ENCODE results near the gene PPP2R5C. TPM values are rescaled to one million over a fixed set of nuclear protein-coding genes. Genes with fewer than 3 reads are reported as not detected.

PPP2R5C gene
- total RNA-seq, 4 donors from 2014 or later = 66.2 to 211 (median 116) TPM

- Histone ChIP-seq H3K4me1 (peaks cover 5 to 54% (median 13%) of the 10 kb centered on the region in 4 donors), H3K36me3 (no peaks in the 10 kb centered on the region), H3K4me3 (no peak overlapping the region), H3K9me3 (no peaks in the 10 kb centered on the region), H3K27me3 (no peaks in the 10 kb centered on the region), H3K27ac (peak overlapping the region; percentile 80 to 93 (median 88))
- peak in 1 of 3 donors; percentile 52 for TF ChIP-seq POLR2AphosphoS5 (IDR thresholded peaks at IDR 0.05)
- TF ChIP-seq POLR2A (IDR thresholded peaks at IDR 0.05) = peak; percentile 44
- no peak for TF ChIP-seq EP300 (IDR thresholded peaks at IDR 0.05; ENCODE audit: low read depth)
- no peak for TF ChIP-seq CTCF (IDR thresholded peaks at IDR 0.05)
- intact Hi-C loops (cut with DNase I; ENCODE audit: low total_unique reads) = no loop called here
- 83 to 88% methylated on average over 7 to 11 of the region's 11 CpGs for WGBS, 2 donors (ENCODE audit: low coverage in 1 of 2)
- no peak for DNase-seq
- in situ Hi-C loops (cut with MboI; ENCODE audit: low pct_ligation_motif_present in 1 of 4, low pct_unique_long_range_greater_than_20kb in 1 of 4, low sequenced_read_pairs in 3 of 4) = no loop called here
Observed at GRCh38 chr14:101821528-101821927, 60.0 kb downstream of the PPP2R5C start.

GRCh38 chr14:101823066-101823465, 61.6 kb downstream of the PPP2R5C start:
- H3K36me3 ChIP-seq = no peaks in the 10 kb centered on the region
- intact Hi-C loops (cut with DNase I; ENCODE audit: low total_unique reads) (no loop called here), in situ Hi-C loops (cut with MboI; ENCODE audit: low pct_ligation_motif_present in 1 of 4, low pct_unique_long_range_greater_than_20kb in 1 of 4, low sequenced_read_pairs in 3 of 4) (no loop called here)
- peak overlapping the region in 3 of 4 donors; percentile 3 to 30 (median 12) for H3K4me3 ChIP-seq
- TF ChIP-seq EP300 (IDR thresholded peaks at IDR 0.05; ENCODE audit: low read depth) (no peak), POLR2A (IDR thresholded peaks at IDR 0.05) (no peak)
- 35 to 45% methylated on average over 9 of the region's 9 CpGs for WGBS, 2 donors (ENCODE audit: low coverage in 1 of 2)
- DNase-seq = no peak
- no peaks in the 10 kb centered on the region for H3K27me3 ChIP-seq
- no peaks in the 10 kb centered on the region for H3K9me3 ChIP-seq
- peaks cover 5 to 57% (median 15%) of the 10 kb centered on the region in 4 donors for H3K4me1 ChIP-seq
- H3K27ac ChIP-seq = peak overlapping the region; percentile 80 to 93 (median 88)

- peak; percentile 60 for DNase-seq
- in situ Hi-C loops (cut with MboI; ENCODE audit: low pct_ligation_motif_present in 1 of 4, low pct_unique_long_range_greater_than_20kb in 1 of 4, low sequenced_read_pairs in 3 of 4) (no loop called here), intact Hi-C loops (cut with DNase I; ENCODE audit: low total_unique reads) (no loop called here)
- no peak for TF ChIP-seq CTCF (IDR thresholded peaks at IDR 0.05)
- peak; percentile 59 for TF ChIP-seq POLR2A (IDR thresholded peaks at IDR 0.05)
- peak; percentile 54 to 77 (median 77) for TF ChIP-seq POLR2AphosphoS5 (IDR thresholded peaks at IDR 0.05)
- no peak for TF ChIP-seq EP300 (IDR thresholded peaks at IDR 0.05; ENCODE audit: low read depth)
- Histone ChIP-seq H3K9me3 (no peaks in the 10 kb centered on the region), H3K27me3 (no peaks in the 10 kb centered on the region), H3K4me1 (peaks cover 5 to 63% (median 15%) of the 10 kb centered on the region in 4 donors), H3K4me3 (peak overlapping the region in 3 of 4 donors; percentile 3 to 30 (median 12)), H3K36me3 (no peaks in the 10 kb centered on the region), H3K27ac (peak overlapping the region; percentile 80 to 93 (median 88))
- WGBS, 2 donors (ENCODE audit: low coverage in 1 of 2) = 34 to 42% methylated on average over 7 to 12 of the region's 12 CpGs
Observed at GRCh38 chr14:101823511-101824120, 62.1 kb downstream of the PPP2R5C start.

- no peaks in the 10 kb centered on the region for H3K9me3 ChIP-seq
- peak overlapping the region in 2 of 4 donors; percentile 12 to 30 for H3K4me3 ChIP-seq
- TF ChIP-seq CTCF (IDR thresholded peaks at IDR 0.05) = no peak
- no peak for TF ChIP-seq POLR2A (IDR thresholded peaks at IDR 0.05)
- TF ChIP-seq EP300 (IDR thresholded peaks at IDR 0.05; ENCODE audit: low read depth) = no peak
- peak in 1 of 3 donors; percentile 16 for TF ChIP-seq POLR2AphosphoS5 (IDR thresholded peaks at IDR 0.05)
- no peaks in the 10 kb centered on the region for H3K36me3 ChIP-seq
- no peak for DNase-seq
- 24 to 41% methylated on average over 3 of the region's 3 CpGs for WGBS, 2 donors (ENCODE audit: low coverage in 1 of 2)
- H3K4me1 ChIP-seq = peaks cover 10 to 70% (median 17%) of the 10 kb centered on the region in 4 donors
- H3K27me3 ChIP-seq = no peaks in the 10 kb centered on the region
- H3K27ac ChIP-seq = peak overlapping the region; percentile 80 to 93 (median 88)
- intact Hi-C loops (cut with DNase I; ENCODE audit: low total_unique reads) (no loop called here), in situ Hi-C loops (cut with MboI; ENCODE audit: low pct_ligation_motif_present in 1 of 4, low pct_unique_long_range_greater_than_20kb in 1 of 4, low sequenced_read_pairs in 3 of 4) (no loop called here)
Observed at GRCh38 chr14:101824339-101824727, 62.8 kb downstream of the PPP2R5C start.

Data from transverse colon (tissue), 4 donors.